Colonic mucosa (tissue), 4 donors: ENCODE measurements around the gene ERFL. TPM values are rescaled to one million over a fixed set of nuclear protein-coding genes. Genes with fewer than 3 reads are reported as not detected.
A peak's percentile ranks its signal among the peaks of the same experiment; 100 is the strongest.

Source experiments
- DNase-seq: peaks from one replicate; pipeline ENCODE4 v3.0.0-alpha.2; 2020
- H3K27ac ChIP-seq: fragments of 200-600 bp; one replicate; pipeline ENCODE4 v1.8.0; 2021
- H3K27me3 ChIP-seq: fragments of 200-600 bp; one replicate; pipeline ENCODE4 v1.8.0; 2021
- H3K36me3 ChIP-seq: fragments of 200-600 bp; one replicate; pipeline ENCODE4 v1.8.0; 2021
- H3K4me1 ChIP-seq: fragments of 200-600 bp; one replicate; pipeline ENCODE4 v1.8.0; 2021; ENCODE audit warnings: mild to moderate bottlenecking
- H3K4me3 ChIP-seq: fragments of 200-600 bp; one replicate; pipeline ENCODE4 v1.8.0; 2021
- H3K9ac ChIP-seq, 2 donors: one replicate each; pipeline ENCODE4 v1.7.0; 2013; ENCODE audit warnings: control low read depth in 2 of 2, low read depth in 2 of 2, low read length in 2 of 2
- H3K9me3 ChIP-seq: fragments of 200-600 bp; one replicate; pipeline ENCODE4 v1.8.0; 2021
- intact Hi-C: fragments of 100-400 bp; cut with DNase I; formaldehyde crosslinking; loops from one replicate; pipeline ENCODE4 v1.14.1; 2022
- total RNA-seq, 2 donors: library from RNA; stranded (reverse); fragmentation: NEBNext Ultra II Directional in 1 of 2; extraction: Animal tissue kit (Norgen Biotek cat#: 25700) in 1 of 2; gene quantifications; one replicate each; pipeline ENCODE4 v1.2.1, GENCODE V29; 2021
- TF ChIP-seq, protein P1 (sequence below): fragments of 200-600 bp; IDR thresholded peaks from one replicate; pipeline ENCODE4 v1.8.0; 2022; ENCODE audit warnings: antibody characterized with exemption, mild to moderate bottlenecking
- donor health status: healthy.
- donor health status: DM: no; HTN: no; CAD: no.
- donor health status: DM: no; HTN: no; CAD: no.

ERFL gene
- total RNA-seq, 2 donors from 2014 or later: 0.42 to 0.47 TPM

DNA sequence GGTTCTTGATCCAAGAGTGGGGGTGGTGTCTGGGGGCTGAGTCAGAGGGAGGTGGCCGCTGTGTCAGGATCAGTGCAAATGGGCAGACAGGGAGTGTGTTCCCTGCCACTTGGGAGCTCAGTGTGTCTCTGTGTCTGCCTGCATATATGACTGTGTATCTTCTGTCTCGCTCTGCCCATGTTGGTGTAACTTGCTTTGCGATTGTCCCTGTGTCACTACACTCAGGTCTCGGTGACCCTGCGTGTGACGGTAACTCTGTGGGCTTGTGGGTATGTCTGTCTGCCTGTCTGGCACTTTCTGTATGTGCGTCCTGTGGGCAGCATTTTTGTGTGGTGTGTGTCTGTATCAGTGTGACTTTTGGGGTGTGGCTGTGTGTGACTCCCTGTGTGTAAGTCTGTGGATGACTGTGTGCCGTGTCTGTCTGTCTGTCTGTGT, 8.2 kb upstream of the ERFL start:
- no peaks in the 10 kb centered on the region for H3K4me1 ChIP-seq
- H3K4me3 ChIP-seq: no peak overlapping the region
- H3K9me3 ChIP-seq: no peaks in the 10 kb centered on the region
- H3K27me3 ChIP-seq: peaks cover 12% of the 10 kb centered on the region
- H3K36me3 ChIP-seq: no peaks in the 10 kb centered on the region
- no peak overlapping the region for H3K27ac ChIP-seq
- TF ChIP-seq, protein P1, sequence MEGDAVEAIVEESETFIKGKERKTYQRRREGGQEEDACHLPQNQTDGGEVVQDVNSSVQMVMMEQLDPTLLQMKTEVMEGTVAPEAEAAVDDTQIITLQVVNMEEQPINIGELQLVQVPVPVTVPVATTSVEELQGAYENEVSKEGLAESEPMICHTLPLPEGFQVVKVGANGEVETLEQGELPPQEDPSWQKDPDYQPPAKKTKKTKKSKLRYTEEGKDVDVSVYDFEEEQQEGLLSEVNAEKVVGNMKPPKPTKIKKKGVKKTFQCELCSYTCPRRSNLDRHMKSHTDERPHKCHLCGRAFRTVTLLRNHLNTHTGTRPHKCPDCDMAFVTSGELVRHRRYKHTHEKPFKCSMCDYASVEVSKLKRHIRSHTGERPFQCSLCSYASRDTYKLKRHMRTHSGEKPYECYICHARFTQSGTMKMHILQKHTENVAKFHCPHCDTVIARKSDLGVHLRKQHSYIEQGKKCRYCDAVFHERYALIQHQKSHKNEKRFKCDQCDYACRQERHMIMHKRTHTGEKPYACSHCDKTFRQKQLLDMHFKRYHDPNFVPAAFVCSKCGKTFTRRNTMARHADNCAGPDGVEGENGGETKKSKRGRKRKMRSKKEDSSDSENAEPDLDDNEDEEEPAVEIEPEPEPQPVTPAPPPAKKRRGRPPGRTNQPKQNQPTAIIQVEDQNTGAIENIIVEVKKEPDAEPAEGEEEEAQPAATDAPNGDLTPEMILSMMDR: no peak
- intact Hi-C loops: no loop called here
- no peak for DNase-seq
- peak overlapping the region in 1 of 2 donors; percentile 40 for H3K9ac ChIP-seq

DNA sequence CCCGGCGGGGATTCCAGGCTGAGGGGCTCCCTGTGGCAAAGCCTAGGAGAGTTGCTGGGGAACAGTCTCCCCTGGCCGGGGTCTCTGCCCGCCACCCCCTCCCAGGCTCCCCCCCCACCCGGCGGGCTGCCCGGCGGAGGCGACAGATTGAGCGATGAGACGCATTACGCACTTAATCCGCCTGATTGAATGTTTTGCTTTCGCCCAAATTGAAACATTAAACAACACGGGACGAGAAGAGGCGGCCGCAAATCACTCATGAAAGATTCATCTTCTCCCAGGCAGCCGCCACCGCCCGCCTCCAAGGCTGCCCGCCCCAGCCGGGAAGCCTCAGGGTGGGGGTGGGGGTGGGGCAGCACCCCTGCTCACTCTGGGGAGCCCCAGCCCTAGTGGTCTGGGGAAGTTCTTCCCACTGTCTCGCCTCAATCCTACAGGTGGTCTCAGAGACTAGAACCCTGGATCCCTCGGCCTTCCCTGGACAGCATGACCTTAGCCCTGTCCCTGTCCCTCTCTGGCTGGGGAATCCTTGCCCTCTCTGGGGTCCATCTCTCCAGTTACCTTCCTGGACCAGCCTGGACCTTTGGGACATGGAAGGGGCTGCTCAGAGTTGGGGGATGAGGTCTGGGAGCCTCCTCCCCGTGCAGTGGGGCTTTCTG, 7.6 kb upstream of the ERFL start:
- Histone ChIP-seq H3K4me3 (no peak overlapping the region), H3K36me3 (no peaks in the 10 kb centered on the region), H3K9ac (peak overlapping the region in 1 of 2 donors; percentile 40), H3K27ac (no peak overlapping the region), H3K9me3 (no peaks in the 10 kb centered on the region), H3K27me3 (peaks cover 12% of the 10 kb centered on the region), H3K4me1 (no peaks in the 10 kb centered on the region)
- TF ChIP-seq, protein P1: no peak
- intact Hi-C loops: loop anchor here (1.0 kb wide), 1 partner anchor 63 kb away; no protein-coding TSS in a partner anchor
- DNase-seq: no peak

DNA sequence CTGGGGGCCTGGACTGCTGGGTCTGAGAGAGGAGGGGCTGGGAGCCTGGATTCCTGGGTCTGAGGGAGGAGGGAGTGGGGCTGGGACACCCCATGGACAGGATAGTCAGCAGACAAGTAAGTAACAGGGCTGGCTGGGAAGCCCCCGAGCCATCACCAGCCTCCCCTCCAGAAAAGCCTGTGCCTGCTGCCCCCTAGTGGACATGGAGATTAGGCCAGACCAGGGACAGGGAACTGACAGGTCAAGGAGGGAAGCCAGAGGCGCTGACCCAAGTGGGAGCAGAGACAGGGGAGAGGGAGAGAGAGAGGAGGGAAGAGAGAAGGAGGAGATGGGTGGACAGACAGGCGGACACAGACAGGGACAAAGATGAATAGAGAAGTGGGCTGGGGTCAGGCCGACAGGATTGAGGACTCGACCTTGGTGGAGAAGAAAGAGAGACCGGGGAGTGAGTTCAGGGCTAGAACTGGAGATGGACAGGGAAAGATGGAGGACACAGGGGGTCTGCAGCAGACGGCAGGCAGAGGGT, 6.7 kb upstream of the ERFL start:
- peak; percentile 85 for DNase-seq
- Histone ChIP-seq H3K36me3 (no peaks in the 10 kb centered on the region), H3K27me3 (peaks cover 8% of the 10 kb centered on the region), H3K9ac (no peak overlapping the region), H3K4me3 (no peak overlapping the region), H3K27ac (no peak overlapping the region), H3K9me3 (no peaks in the 10 kb centered on the region), H3K4me1 (no peaks in the 10 kb centered on the region)
- TF ChIP-seq, protein P1: peak; percentile 85
- intact Hi-C loops: loop anchor here (1.0 kb wide), 1 partner anchor 62 kb away; no protein-coding TSS in a partner anchor

DNA sequence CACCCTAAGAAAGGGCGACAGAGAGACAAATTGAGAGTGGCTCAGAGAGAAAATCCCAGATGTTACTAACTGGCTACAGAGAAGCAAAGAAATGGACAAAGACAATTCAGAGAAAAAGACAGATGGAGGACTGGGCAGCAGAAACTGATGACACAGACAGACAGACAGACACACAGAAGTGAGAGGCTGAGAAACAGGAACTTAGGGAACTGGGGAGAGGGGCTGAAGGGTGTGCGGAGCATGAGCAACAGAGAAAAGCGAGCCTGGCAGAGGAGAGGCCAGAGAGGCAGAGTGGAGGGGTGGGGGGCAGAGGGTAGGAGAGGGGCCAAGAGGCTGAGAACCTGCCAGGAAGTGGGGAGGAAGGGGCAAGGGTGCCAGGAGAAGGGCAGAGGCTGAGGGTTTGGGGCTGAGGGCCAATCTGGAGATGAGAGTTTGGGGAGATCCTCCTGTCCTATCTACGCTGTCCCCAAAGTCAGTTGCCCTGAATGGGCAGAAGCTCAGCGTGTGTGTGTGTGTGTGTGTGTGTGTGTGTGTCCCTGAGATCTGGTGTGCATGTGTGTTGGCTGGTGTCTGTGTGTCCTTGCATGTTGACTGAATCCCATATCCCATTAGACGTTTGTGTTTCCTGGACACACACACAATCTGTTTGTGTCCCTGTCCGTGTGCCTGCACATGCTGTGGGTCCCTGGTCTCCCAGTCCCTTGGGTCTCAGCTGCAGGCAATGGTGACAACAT, 5.6 kb upstream of the ERFL start:
- Histone ChIP-seq H3K9me3 (no peaks in the 10 kb centered on the region), H3K4me3 (no peak overlapping the region), H3K27me3 (peaks cover 8% of the 10 kb centered on the region), H3K9ac (no peak overlapping the region), H3K27ac (no peak overlapping the region), H3K36me3 (no peaks in the 10 kb centered on the region), H3K4me1 (peaks cover 2% of the 10 kb centered on the region)
- intact Hi-C loops: no loop called here
- TF ChIP-seq, protein P1: no peak
- no peak for DNase-seq

DNA sequence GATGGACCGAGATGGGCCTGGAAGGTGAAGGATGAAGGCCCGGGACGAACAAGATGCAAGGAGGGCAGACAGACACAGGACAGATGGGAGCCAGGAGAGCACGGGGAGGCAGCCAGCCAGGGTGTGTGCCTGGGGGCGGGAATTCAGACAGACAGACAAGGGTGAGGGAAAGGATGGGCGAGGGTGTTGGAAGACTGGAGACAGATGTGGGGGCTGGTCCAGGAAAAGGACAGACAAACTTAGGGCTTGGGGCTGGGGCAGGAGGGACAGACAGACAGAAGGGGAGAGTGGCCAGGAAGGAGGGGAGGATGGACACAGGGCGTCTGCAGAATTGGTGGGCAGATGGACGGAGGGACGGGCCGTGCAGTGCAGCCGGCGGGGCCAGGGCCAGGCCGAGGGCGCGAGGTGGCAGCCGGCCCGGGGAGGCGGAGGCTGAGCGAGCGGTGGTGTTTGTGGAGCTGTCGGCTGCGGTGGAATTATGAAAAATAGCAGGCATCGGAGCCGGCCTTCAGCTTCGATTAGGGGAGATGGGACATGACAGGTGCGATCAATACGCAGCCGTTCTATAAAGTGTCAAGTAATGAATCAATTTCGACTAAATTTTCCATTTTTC, 4.6 kb upstream of the ERFL start:
- H3K27me3 ChIP-seq: peaks cover 13% of the 10 kb centered on the region
- no peak overlapping the region for H3K4me3 ChIP-seq
- no peak overlapping the region for H3K9ac ChIP-seq

More for the DNA sequence above, 4.6 kb upstream of the ERFL start:
- H3K36me3 ChIP-seq: no peaks in the 10 kb centered on the region
- no peak overlapping the region for H3K27ac ChIP-seq
- intact Hi-C loops: no loop called here
- peaks cover 5% of the 10 kb centered on the region for H3K4me1 ChIP-seq
- TF ChIP-seq, protein P1: no peak
- DNase-seq: no peak
- no peaks in the 10 kb centered on the region for H3K9me3 ChIP-seq
